ENCODE results near the gene OTX1. TPM values are rescaled to one million over a fixed set of nuclear protein-coding genes. Genes with fewer than 3 reads are reported as not detected.

Gene OTX1
- total and polyA plus RNA-seq, 10 of the 15 experiments (the other 5 are each of a cell fraction or from before 2014, with no cell fraction given), result 0.04 to 0.67 (median 0.23) TPM; not detected in 2

- no peak for FAIRE-seq
- no peak overlapping the region for H3K27ac ChIP-seq (ENCODE audit: control insufficient read depth, insufficient read depth)
- H4K20me1 ChIP-seq (ENCODE audit: control insufficient read depth, insufficient read depth), result no peaks in the 10 kb centered on the region
- no peak overlapping the region for H3K4me2 ChIP-seq (ENCODE audit: control insufficient read depth, insufficient read depth)
- ChIA-PET SMC1A (ENCODE audit: uncharacterized antibody, unreplicated experiment) (no interaction called here), CTCF (interaction anchor here (1.4 kb wide), 1 partner anchor 13 kb away, joined by 3 read pairs; no protein-coding TSS in a partner anchor), RAD21 (ENCODE audit: unreplicated experiment) (no interaction called here), POLR2A (no interaction called here)
- no peak overlapping the region for H3K9ac ChIP-seq (ENCODE audit: control insufficient read depth, insufficient read depth, low read length)
- intact Hi-C loops (cut with micrococcal nuclease; ENCODE audit: unreplicated experiment) (no loop called here), in situ Hi-C loops (cut with MboI) (no loop called here)
- no peak for DNase-seq (ENCODE audit: low read depth, low spot score)
- no peaks in the 10 kb centered on the region for H3K27me3 ChIP-seq (replicated peaks in 1 of 2; ENCODE audit: control insufficient read depth in 2 of 2, insufficient read depth in 2 of 2, low read length in 1 of 2)
- no TSS peak for BruUV-seq (replicated peaks)
- no peaks in the 10 kb centered on the region for H3K79me2 ChIP-seq (ENCODE audit: control insufficient read depth, insufficient read depth, low read length)
- H3K4me3 ChIP-seq, result no peak overlapping the region
- no peaks in the 10 kb centered on the region for H3K36me3 ChIP-seq (ENCODE audit: control insufficient read depth in 2 of 2, insufficient read depth in 2 of 2, low read length in 1 of 2)
- H3K4me1 ChIP-seq (ENCODE audit: control insufficient read depth, insufficient read depth, low read length), result no peaks in the 10 kb centered on the region
- no peak for ATAC-seq
- no peak overlapping the region for H2AFZ ChIP-seq (ENCODE audit: control insufficient read depth, low read depth, low read length)
- no peaks in the 10 kb centered on the region for H3K9me3 ChIP-seq (replicated peaks; ENCODE audit: control insufficient read depth, insufficient read depth, low read length)
- TF ChIP-seq CEBPZ (IDR thresholded peaks at IDR 0.05; ENCODE audit: low read depth, low read length), result no peak
- no peak for TF ChIP-seq TBL1XR1 (IDR thresholded peaks at IDR 0.05; ENCODE audit: low read depth, low read length)
- no peak for TF ChIP-seq NR2F1 (conservative IDR thresholded peaks at IDR 0.05)
- no peak for TF ChIP-seq PRDM15 (CRISPR knock-in tag; IDR thresholded peaks at IDR 0.05)
- no peak for TF ChIP-seq NFYB (IDR thresholded peaks at IDR 0.05; ENCODE audit: insufficient read depth, low read depth, low read length)
- TF ChIP-seq SMC3 (IDR thresholded peaks at IDR 0.05; ENCODE audit: borderline replicate concordance, low read length), result no peak
- TF ChIP-seq ZSCAN29 (IDR thresholded peaks at IDR 0.05), result no peak
- TF ChIP-seq MEF2B (IDR thresholded peaks at IDR 0.05; ENCODE audit: partially characterized antibody, poor library complexity, severe bottlenecking), result no peak
- TF ChIP-seq HSF1 (IDR thresholded peaks at IDR 0.05; ENCODE audit: low read depth, low read length), result no peak
- TF ChIP-seq ZZZ3 (IDR thresholded peaks at IDR 0.05; ENCODE audit: control insufficient read depth, insufficient read length, low read depth), result no peak
- TF ChIP-seq ZNF622 (IDR thresholded peaks at IDR 0.05), result no peak
- no peak for TF ChIP-seq FOS (IDR thresholded peaks at IDR 0.05; ENCODE audit: borderline replicate concordance, extremely low read depth, insufficient read length)
- no peak for TF ChIP-seq BCL3 (IDR thresholded peaks at IDR 0.05; ENCODE audit: borderline replicate concordance, insufficient read depth, low read depth, low read length, poor library complexity, severe bottlenecking)
Observed at GRCh38 chr2:63007813-63008458, 42.7 kb upstream of the OTX1 start.
